HG02981 (cell line): Measurements from ENCODE around the gene EDA.

Experiments used
- ATAC-seq: cut with Tn5 transposase; IDR thresholded peaks from one replicate; pipeline ENCODE4 v1.9.1; 2021; ENCODE audit warnings: mild to moderate bottlenecking, moderate library complexity; ENCODE audit not compliant: unreplicated experiment

The EDA gene

GRCh38 chrX:69615779-69616456 lies at the start of gene EDA:
EDA (plus strand) TSS chrX:69616113.
- peak; percentile 68 for ATAC-seq

GRCh38 chrX:69568828-69569227 lies 47.1 kb upstream of the EDA start:
- ATAC-seq: no peak

GRCh38 chrX:69597399-69597798 lies 18.5 kb upstream of the EDA start:
- no peak for ATAC-seq

- ATAC-seq: no peak
These were observed 15.7 kb upstream of the EDA start for GRCh38 chrX:69600182-69600581.

GRCh38 chrX:69603566-69604194 lies 12.2 kb upstream of the EDA start:
- ATAC-seq: no peak

- no peak for ATAC-seq
These were observed 10.4 kb upstream of the EDA start for GRCh38 chrX:69605521-69605920.

- ATAC-seq: no peak
These were observed 8.3 kb upstream of the EDA start for GRCh38 chrX:69607616-69608015.

- ATAC-seq: no peak
These were observed 2.0 kb upstream of the EDA start for GRCh38 chrX:69613946-69614345.

GRCh38 chrX:69614886-69615285 lies 1.0 kb upstream of the EDA start:
- no peak for ATAC-seq

- ATAC-seq: no peak
These were observed 571 bp upstream of the EDA start for GRCh38 chrX:69615342-69615741.

- ATAC-seq: no peak
These were observed 717 bp downstream of the EDA start for GRCh38 chrX:69616457-69617203.

- ATAC-seq: no peak
These were observed 2.9 kb downstream of the EDA start for GRCh38 chrX:69618803-69619202.

GRCh38 chrX:69626129-69626528 lies 10.2 kb downstream of the EDA start:
- no peak for ATAC-seq

- ATAC-seq: no peak
These were observed 11.8 kb downstream of the EDA start for GRCh38 chrX:69627744-69628143.

GRCh38 chrX:69630147-69630546 lies 14.2 kb downstream of the EDA start:
- no peak for ATAC-seq

GRCh38 chrX:69664693-69665092 lies 48.8 kb downstream of the EDA start:
- ATAC-seq: no peak

- ATAC-seq: no peak
These were observed 54.2 kb downstream of the EDA start for GRCh38 chrX:69670001-69670555.

- no peak for ATAC-seq
These were observed 59.0 kb downstream of the EDA start for GRCh38 chrX:69674891-69675290.

- ATAC-seq: no peak
These were observed 89.9 kb downstream of the EDA start for GRCh38 chrX:69705818-69706217.

GRCh38 chrX:69718102-69718501 lies 102.2 kb downstream of the EDA start:
- no peak for ATAC-seq

GRCh38 chrX:69724307-69724706 lies 108.4 kb downstream of the EDA start:
- no peak for ATAC-seq

GRCh38 chrX:69740317-69740716 lies 124.4 kb downstream of the EDA start:
- ATAC-seq: no peak
